Measurements from ENCODE around the gene HEMK1.
A peak's percentile ranks its signal among the peaks of the same experiment; 100 is the strongest.

Gene HEMK1

GRCh38 chr3:50612970-50613846 lies 43.9 kb downstream of the HEMK1 start:
- no peak for DNase-seq (ENCODE audit: low spot score)

GRCh38 chr3:50615190-50615589 lies 45.9 kb downstream of the HEMK1 start:
- DNase-seq (ENCODE audit: low spot score): no peak

- peak; percentile 83 for DNase-seq (ENCODE audit: low spot score)
These were observed 46.9 kb downstream of the HEMK1 start for GRCh38 chr3:50616003-50616769.

GRCh38 chr3:50616770-50617095 lies 47.4 kb downstream of the HEMK1 start:
- peak; percentile 93 for DNase-seq (ENCODE audit: low spot score)

GRCh38 chr3:50617096-50617791 lies 47.9 kb downstream of the HEMK1 start, which contains the start of gene MAPKAPK3:
Gene MAPKAPK3 (plus strand): TSS chr3:50617151. CDS start chr3:50617566, 415 bp downstream.
- no peak for DNase-seq (ENCODE audit: low spot score)

- no peak for DNase-seq (ENCODE audit: low spot score)
These were observed 48.7 kb downstream of the HEMK1 start for GRCh38 chr3:50617911-50618481.

- no peak for DNase-seq (ENCODE audit: low spot score)
These were observed 51.1 kb downstream of the HEMK1 start for GRCh38 chr3:50620420-50620819.

- DNase-seq (ENCODE audit: low spot score): no peak
These were observed 51.5 kb downstream of the HEMK1 start for GRCh38 chr3:50620820-50621219.

GRCh38 chr3:50622881-50623280 lies 53.6 kb downstream of the HEMK1 start:
- DNase-seq (ENCODE audit: low spot score): no peak

GRCh38 chr3:50623840-50624474 lies 54.6 kb downstream of the HEMK1 start:
- peak; percentile 47 for DNase-seq (ENCODE audit: low spot score)

- no peak for DNase-seq (ENCODE audit: low spot score)
These were observed 55.3 kb downstream of the HEMK1 start for GRCh38 chr3:50624634-50625033.

GRCh38 chr3:50625231-50626182 lies 56.2 kb downstream of the HEMK1 start:
- no peak for DNase-seq (ENCODE audit: low spot score)

- no peak for DNase-seq (ENCODE audit: low spot score)
These were observed 57.1 kb downstream of the HEMK1 start for GRCh38 chr3:50626401-50626800.

GRCh38 chr3:50627407-50628051 lies 58.2 kb downstream of the HEMK1 start:
- no peak for DNase-seq (ENCODE audit: low spot score)

GRCh38 chr3:50628601-50629000 lies 59.3 kb downstream of the HEMK1 start:
- no peak for DNase-seq (ENCODE audit: low spot score)

GRCh38 chr3:50630394-50630793 lies 61.1 kb downstream of the HEMK1 start:
- DNase-seq (ENCODE audit: low spot score): no peak

- no peak for DNase-seq (ENCODE audit: low spot score)
These were observed 61.6 kb downstream of the HEMK1 start for GRCh38 chr3:50630877-50631276.

- no peak for DNase-seq (ENCODE audit: low spot score)
These were observed 63.1 kb downstream of the HEMK1 start for GRCh38 chr3:50632450-50632849.

GRCh38 chr3:50633230-50633790 lies 64.0 kb downstream of the HEMK1 start:
- DNase-seq (ENCODE audit: low spot score): no peak

GRCh38 chr3:50635066-50635465 lies 65.7 kb downstream of the HEMK1 start:
- no peak for DNase-seq (ENCODE audit: low spot score)
